ENCODE measurements around the gene CAND1.
A peak's percentile ranks its signal among the peaks of the same experiment; 100 is the strongest.

CAND1 gene

GRCh38 chr12:67269633-67270573 lies 745 bp downstream of the CAND1 start:
- peak; percentile 6 for TF ChIP-seq POLR2A (IDR thresholded peaks at IDR 0.05; ENCODE audit: low read depth, low read length)
- DNase-seq (ENCODE audit: insufficient read length, low spot score), result peak; percentile 5
- no peak for FAIRE-seq

DNA sequence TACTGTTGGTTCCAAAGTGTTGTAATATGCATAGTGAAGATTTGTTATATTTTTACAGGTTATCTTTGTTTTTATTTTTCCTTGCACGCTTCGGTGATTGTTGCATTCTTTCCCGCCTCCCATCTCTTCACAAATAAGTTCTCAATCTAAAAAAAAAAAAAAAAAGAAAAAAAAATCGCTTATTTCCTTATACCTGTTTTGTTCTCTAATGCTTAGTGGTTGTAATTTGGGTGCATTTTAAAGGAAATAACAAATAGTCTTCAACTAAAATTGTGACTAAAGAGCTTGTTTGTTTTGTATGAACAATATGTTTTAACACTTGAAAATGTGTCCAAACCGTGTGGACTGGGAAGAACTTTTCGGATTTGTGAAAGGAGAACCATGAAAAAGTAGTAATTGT lies 1.5 kb downstream of the CAND1 start:
- DNase-seq (ENCODE audit: insufficient read length, low spot score) (no peak), FAIRE-seq (no peak)
- no peak for TF ChIP-seq POLR2A (IDR thresholded peaks at IDR 0.05; ENCODE audit: low read depth, low read length)

DNA sequence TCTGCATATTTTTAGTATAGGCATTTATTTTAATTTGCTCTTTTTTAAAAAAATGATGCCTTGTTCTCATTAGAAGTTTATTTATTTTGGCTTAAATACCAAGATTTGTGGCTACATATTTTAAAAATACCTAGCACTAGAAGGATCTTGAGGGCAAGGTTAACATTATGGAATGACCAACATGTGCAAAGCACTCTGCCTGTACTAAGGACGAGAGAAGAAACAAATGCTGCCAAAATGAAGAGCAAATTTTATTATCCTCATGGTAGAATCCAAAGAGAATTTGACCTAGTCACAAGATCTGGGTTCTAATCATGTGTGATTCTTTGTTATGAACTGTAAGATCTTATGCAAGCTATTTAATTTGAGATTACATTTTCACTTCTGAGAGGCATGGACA lies 2.8 kb downstream of the CAND1 start:
- DNase-seq (ENCODE audit: insufficient read length, low spot score) (no peak), FAIRE-seq (no peak)
- no peak for TF ChIP-seq POLR2A (IDR thresholded peaks at IDR 0.05; ENCODE audit: low read depth, low read length)

DNA sequence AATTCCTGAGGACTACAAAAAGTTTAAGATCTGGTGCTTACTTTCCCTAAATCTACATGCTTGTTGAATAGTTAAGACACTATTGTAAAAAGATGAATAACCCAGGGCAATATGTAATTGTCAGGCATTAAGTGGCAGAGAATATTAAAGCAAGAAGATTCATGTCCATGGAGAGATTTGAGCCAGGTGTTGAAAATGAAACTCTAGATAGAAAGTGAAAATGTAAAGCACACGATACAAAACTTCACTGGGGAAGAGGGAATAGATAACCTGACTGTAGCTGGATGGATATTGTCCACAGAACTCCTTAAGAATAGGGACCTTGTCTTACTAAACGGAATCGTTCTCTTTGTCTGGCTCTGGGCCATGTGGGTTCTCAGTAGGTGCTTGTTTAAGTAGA lies 5.0 kb downstream of the CAND1 start:
- FAIRE-seq, result peak; percentile 55
- no peak for DNase-seq (ENCODE audit: insufficient read length, low spot score)
- no peak for TF ChIP-seq POLR2A (IDR thresholded peaks at IDR 0.05; ENCODE audit: low read depth, low read length)

DNA sequence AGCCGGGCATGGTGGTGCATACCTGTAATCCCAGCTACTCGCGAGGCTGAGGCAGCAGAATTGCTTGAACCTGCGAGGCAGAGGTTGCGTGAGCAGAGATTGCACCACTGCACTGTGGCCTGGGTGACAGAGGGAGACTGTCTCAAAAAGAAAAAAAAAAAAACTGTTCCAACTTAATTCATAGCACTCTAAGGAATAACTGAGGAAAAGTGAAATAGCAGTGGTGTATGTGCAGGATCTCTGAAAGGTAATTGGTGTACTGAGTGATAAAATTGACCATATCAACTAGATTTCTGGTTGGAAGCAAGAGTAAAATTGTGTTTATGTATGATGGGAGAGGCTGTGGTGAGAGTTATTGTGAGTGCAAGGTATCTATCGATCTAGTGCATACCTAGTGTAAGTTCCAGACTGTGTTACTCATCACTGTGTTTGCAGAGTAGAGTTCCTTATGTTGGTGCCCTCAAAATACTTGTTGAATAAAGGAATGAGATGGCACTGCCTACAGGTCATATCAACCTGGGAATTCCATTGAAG lies 6.3 kb downstream of the CAND1 start:
- no peak for TF ChIP-seq POLR2A (IDR thresholded peaks at IDR 0.05; ENCODE audit: low read depth, low read length)
- DNase-seq (ENCODE audit: insufficient read length, low spot score) (no peak), FAIRE-seq (peak; percentile 85)

- peak; percentile 45 for FAIRE-seq
These were observed 7.3 kb downstream of the CAND1 start for GRCh38 chr12:67276421-67276820.

DNA sequence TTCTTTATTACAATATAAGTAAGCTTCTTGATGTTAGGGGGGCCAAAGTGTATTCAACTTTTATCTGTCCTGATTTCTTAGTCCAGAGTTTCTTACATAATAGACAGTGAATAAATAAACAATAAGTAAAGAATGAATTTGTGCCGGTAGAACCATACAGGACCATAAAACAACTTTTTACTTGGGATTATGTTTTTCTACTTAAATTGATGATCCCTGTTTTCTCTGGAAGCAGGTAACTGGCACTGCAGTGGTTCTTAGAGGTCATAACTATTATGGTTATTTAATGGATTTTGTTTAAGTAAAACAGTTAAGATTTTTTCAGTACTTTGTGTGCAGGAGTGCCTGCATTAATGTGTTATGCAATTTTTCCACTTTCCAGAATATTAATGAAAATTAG lies 10.5 kb downstream of the CAND1 start:
- TF ChIP-seq POLR2A (IDR thresholded peaks at IDR 0.05; ENCODE audit: low read depth, low read length), result no peak
- no peak for DNase-seq (ENCODE audit: insufficient read length, low spot score)
- no peak for FAIRE-seq

More at GRCh38 chr12:67276421-67276820, 7.3 kb downstream of the CAND1 start:
- no peak for DNase-seq (ENCODE audit: insufficient read length, low spot score)
- TF ChIP-seq POLR2A (IDR thresholded peaks at IDR 0.05; ENCODE audit: low read depth, low read length), result no peak

DNA sequence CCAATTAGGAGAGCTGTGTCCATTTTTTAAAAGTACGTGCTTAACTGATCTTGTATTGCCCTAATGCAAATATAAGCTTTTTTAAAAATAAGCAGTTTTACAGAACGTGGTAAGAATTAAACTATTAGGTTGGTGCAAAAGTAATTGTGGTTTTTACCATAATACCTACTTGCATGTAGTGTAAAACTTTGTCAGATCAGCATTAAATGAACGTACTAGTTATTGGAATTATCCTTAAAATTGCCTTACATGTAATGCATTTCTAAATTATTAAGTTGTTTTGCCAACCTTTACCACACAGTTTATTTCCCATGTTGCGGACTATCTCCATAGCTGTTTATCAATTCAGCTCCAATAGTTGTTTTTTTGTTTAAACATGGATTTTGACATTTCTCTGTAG lies 10.9 kb downstream of the CAND1 start:
- FAIRE-seq (no peak), DNase-seq (ENCODE audit: insufficient read length, low spot score) (no peak)
- no peak for TF ChIP-seq POLR2A (IDR thresholded peaks at IDR 0.05; ENCODE audit: low read depth, low read length)

GRCh38 chr12:67280572-67280971 lies 11.4 kb downstream of the CAND1 start:
- FAIRE-seq (no peak), DNase-seq (ENCODE audit: insufficient read length, low spot score) (no peak)
- TF ChIP-seq POLR2A (IDR thresholded peaks at IDR 0.05; ENCODE audit: low read depth, low read length), result no peak

- no peak for DNase-seq (ENCODE audit: insufficient read length, low spot score)
- no peak for TF ChIP-seq POLR2A (IDR thresholded peaks at IDR 0.05; ENCODE audit: low read depth, low read length)
- FAIRE-seq, result no peak
These were observed 15.4 kb downstream of the CAND1 start for GRCh38 chr12:67284561-67284960.

GRCh38 chr12:67286257-67286656 lies 17.1 kb downstream of the CAND1 start:
- FAIRE-seq (no peak), DNase-seq (ENCODE audit: insufficient read length, low spot score) (no peak)
- TF ChIP-seq POLR2A (IDR thresholded peaks at IDR 0.05; ENCODE audit: low read depth, low read length), result no peak

DNA sequence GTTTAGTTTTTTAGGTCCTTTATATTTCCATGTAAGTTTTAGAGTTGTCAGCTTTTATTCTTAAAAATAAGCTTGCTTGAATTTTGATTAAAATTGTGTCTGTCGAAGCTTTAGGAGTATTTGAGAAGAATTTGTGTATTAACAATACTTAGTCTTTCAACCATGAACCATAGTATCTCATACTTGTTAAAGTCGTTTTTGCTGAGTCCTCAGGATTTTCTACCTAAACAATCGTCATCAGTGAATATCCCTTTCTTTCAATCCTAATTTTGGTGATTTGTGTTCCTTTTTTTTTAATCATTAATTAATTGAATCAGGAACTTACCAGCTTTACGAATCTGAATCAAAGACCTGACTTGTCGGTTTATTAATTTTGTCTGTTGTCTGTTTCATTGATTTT lies 18.2 kb downstream of the CAND1 start:
- FAIRE-seq, result no peak
- no peak for DNase-seq (ENCODE audit: insufficient read length, low spot score)
- TF ChIP-seq POLR2A (IDR thresholded peaks at IDR 0.05; ENCODE audit: low read depth, low read length), result no peak

DNA sequence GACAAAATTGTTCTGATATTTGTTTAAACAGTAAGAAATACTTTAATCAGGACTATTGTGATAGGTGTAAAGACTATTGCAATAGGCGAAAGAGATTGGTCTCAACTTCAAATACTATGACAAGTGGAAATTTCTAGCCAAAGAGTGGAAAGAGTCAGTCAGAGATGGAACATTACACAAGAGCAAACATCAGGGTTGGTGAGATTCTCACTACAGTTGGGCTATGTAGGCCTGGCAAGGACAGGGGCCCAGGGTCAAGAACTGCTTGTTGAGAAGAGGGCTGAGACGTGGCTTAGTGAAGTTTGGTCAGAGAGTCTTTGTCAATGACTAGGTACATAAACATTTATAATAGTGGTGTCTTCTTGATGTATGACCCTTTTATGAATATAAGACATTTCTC lies 19.4 kb downstream of the CAND1 start:
- no peak for DNase-seq (ENCODE audit: insufficient read length, low spot score)
- TF ChIP-seq POLR2A (IDR thresholded peaks at IDR 0.05; ENCODE audit: low read depth, low read length), result no peak
- FAIRE-seq, result no peak

GRCh38 chr12:67290378-67290777 lies 21.2 kb downstream of the CAND1 start:
- no peak for TF ChIP-seq POLR2A (IDR thresholded peaks at IDR 0.05; ENCODE audit: low read depth, low read length)
- DNase-seq (ENCODE audit: insufficient read length, low spot score) (no peak), FAIRE-seq (no peak)

DNA sequence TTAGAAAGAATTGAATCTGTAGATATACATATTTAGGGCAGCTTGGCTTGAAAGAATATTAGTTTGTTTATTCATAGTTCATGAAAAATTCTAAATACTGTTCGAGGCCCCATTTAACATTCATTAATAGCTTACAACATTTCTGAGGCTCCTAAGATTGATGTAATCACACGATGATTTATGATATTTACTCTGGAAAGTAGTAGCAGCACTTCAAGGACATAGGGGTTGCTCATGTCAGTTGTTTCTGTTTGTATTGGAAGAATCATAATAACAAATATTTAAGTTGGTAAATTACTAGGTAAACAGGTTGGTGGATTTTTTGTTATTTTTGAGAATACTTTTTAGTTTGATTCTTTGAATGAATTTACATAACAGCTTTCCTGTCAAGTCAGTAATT lies 30.4 kb downstream of the CAND1 start:
- no peak for TF ChIP-seq POLR2A (IDR thresholded peaks at IDR 0.05; ENCODE audit: low read depth, low read length)
- DNase-seq (ENCODE audit: insufficient read length, low spot score), result no peak
- FAIRE-seq, result no peak

All from H54 (cell line).